ENCODE measurements around the gene TMEM191B. TPM values are rescaled to one million over a fixed set of nuclear protein-coding genes. Genes with fewer than 3 reads are reported as not detected.
A peak's percentile ranks its signal among the peaks of the same experiment; 100 is the strongest.
"Not testable (repeated sequence)": the region's sequence is repeated elsewhere in the genome, so short reads cannot be mapped to it uniquely, and the experiment has no call there.

TMEM191B gene
- 1 to 10 TPM in 4 of 9 donors, under 1 TPM in 2, not detected in 3; 0.66 to 2.1 (median 1.1) TPM for total RNA-seq
- polyA plus RNA-seq, result under 1 TPM in 1 of 2 donors, not detected in 1; 0.65 TPM
- long read RNA-seq, donor 1, partial matches to known transcripts, result 4 of 4 reads
- long read RNA-seq, donor 1, other reads (novel, unspliced or antisense), result 0 of 4 reads
- long read RNA-seq, donor 2, result 0 reads
- long read RNA-seq, donor 3, result 0 reads

GRCh38 chr22:18527752-18528596 is at the start of gene TMEM191B:
TSS of gene TMEM191B (plus strand) at chr22:18527802. CDS start at chr22:18527981, 179 bp downstream.
- peak in 3 of 4 donors; percentile 5 to 28 (median 10) for ATAC-seq
- H3K9me3 ChIP-seq; DNase-seq; H3K27me3 ChIP-seq; H3K36me3 ChIP-seq; intact Hi-C loops (cut with DNase I); H3K4me1 ChIP-seq: not testable (repeated sequence)
- WGBS, 4 donors, result no CpG with 5 or more reads among the region's 65 CpGs
- Histone ChIP-seq H3K4me3 (peak within 1 kb of the TSS in 6 of 12 donors; percentile 32 to 48 (median 42)), H3K27ac (peak within 1 kb of the TSS in 1 of 12 donors; percentile 47)

DNA sequence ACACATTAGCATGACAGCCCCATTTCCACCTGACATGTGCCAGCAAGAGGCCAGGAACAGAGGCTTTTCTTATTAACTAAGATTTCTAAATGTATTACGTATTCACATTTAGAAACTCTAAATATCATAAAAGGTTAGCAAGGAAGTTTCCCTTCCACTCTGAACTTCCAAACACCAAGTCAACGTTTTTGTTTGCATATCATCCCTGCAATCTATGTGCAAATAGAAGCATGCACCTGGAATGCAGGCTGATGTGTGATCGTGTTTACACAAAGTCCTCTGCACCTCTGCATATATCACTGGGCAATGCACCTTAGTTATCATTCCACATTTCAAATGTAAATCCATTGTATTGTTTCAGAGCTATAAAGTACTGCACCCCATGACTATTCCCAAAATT is 31.4 kb upstream of the TMEM191B start:
- WGBS, 4 donors, result no CpG with 5 or more reads among the region's 3 CpGs
- H3K4me3 ChIP-seq; H3K4me1 ChIP-seq; DNase-seq; H3K36me3 ChIP-seq; H3K9me3 ChIP-seq; ATAC-seq; intact Hi-C loops (cut with DNase I); H3K27ac ChIP-seq; H3K27me3 ChIP-seq: not testable (repeated sequence)

DNA sequence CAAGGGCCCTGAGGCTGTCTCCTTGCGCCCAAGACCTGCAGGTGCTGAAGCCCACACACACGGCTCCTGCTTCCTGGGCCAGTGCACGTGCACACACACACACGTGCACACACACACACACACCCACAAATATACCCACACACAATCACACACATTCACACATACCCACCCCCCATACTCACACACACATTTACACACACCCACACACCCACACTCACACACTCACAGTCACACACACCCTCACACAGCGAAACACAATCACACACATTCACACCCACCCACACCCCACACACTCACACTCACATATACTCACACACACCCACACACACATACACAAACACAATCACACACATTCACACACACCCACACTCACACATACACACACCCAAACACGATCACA is 16.3 kb upstream of the TMEM191B start:
- H3K4me1 ChIP-seq; H3K36me3 ChIP-seq; H3K27me3 ChIP-seq; H3K9me3 ChIP-seq; H3K27ac ChIP-seq; ATAC-seq; DNase-seq; intact Hi-C loops (cut with DNase I); H3K4me3 ChIP-seq: not testable (repeated sequence)
- WGBS, 4 donors, result 82 to 95% methylated on average over 5 to 6 of the region's 6 CpGs; no CpG with 5 or more reads in 2 of the 4 donors

GRCh38 chr22:18512378-18512777 is 15.2 kb upstream of the TMEM191B start:
- ATAC-seq; intact Hi-C loops (cut with DNase I); H3K27me3 ChIP-seq; H3K36me3 ChIP-seq; DNase-seq; H3K27ac ChIP-seq; H3K4me3 ChIP-seq; H3K9me3 ChIP-seq; H3K4me1 ChIP-seq: not testable (repeated sequence)
- 39 to 68% (median 47%) methylated on average over 4 to 6 of the region's 10 CpGs for WGBS, 4 donors

DNA sequence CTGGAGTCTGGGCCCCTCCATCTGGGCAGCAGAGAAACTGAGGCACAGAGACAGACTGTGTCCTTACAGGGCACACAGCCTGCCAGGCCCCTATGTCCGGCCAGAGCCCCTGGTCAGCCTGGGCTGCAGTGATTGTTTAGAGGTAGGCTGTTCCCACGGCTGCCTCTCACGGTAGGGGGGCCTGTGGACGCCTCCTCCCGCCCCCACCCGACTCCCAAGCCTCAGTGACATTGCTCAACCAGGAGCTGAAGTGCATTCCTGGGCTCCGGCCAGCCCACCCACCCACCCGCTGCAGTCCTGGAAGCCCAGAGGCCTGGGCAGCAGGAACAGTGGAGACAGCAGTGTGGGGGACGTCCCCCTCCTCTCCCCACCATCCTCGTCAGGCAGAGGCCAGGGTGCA is 14.1 kb upstream of the TMEM191B start:
- DNase-seq; intact Hi-C loops (cut with DNase I); H3K9me3 ChIP-seq; ATAC-seq; H3K36me3 ChIP-seq; H3K27ac ChIP-seq; H3K4me3 ChIP-seq; H3K4me1 ChIP-seq; H3K27me3 ChIP-seq: not testable (repeated sequence)
- 67 to 76% methylated on average over 3 to 5 of the region's 10 CpGs; no CpG with 5 or more reads in 2 of the 4 donors for WGBS, 4 donors

- intact Hi-C loops (cut with DNase I); H3K27me3 ChIP-seq: not testable (repeated sequence)
- WGBS, 4 donors, result 0% methylated on average over 1 of the region's 5 CpGs; no CpG with 5 or more reads in 3 of the 4 donors
These were observed 9.5 kb upstream of the TMEM191B start, which contains the start of gene GGTLC3 for GRCh38 chr22:18518061-18518460. TSS of gene GGTLC3 (minus strand) at chr22:18518161. CDS start at chr22:18517897, 264 bp downstream.

DNA sequence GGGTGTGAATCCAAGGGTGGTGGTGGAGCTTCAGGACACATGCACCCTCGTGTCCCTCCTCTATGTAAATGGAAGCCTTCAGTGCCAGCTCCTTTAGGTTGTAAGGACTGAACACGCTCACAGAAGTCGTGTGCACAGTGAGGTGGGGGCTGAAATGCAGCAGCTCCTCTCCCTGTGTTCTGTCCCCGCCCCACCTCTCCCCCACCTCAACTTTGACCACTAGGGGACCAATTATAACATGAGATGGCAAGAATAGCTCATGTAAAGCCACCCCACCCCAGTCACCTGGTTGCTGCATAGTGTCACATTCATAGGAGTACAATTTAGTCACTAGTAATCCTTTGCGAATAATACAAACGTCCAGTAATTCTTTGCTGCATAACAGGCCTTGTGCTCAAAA is 4.8 kb upstream of the TMEM191B start:
- H3K4me1 ChIP-seq; H3K9me3 ChIP-seq; DNase-seq; H3K27ac ChIP-seq; H3K36me3 ChIP-seq; intact Hi-C loops (cut with DNase I); H3K27me3 ChIP-seq; H3K4me3 ChIP-seq; ATAC-seq: not testable (repeated sequence)
- no CpG with 5 or more reads among the region's 6 CpGs for WGBS, 4 donors

More at GRCh38 chr22:18518061-18518460, 9.5 kb upstream of the TMEM191B start, which contains the start of gene GGTLC3:
- not testable (repeated sequence) for DNase-seq, H3K36me3 ChIP-seq, H3K9me3 ChIP-seq, H3K27ac ChIP-seq, H3K4me1 ChIP-seq, ATAC-seq, H3K4me3 ChIP-seq

DNA sequence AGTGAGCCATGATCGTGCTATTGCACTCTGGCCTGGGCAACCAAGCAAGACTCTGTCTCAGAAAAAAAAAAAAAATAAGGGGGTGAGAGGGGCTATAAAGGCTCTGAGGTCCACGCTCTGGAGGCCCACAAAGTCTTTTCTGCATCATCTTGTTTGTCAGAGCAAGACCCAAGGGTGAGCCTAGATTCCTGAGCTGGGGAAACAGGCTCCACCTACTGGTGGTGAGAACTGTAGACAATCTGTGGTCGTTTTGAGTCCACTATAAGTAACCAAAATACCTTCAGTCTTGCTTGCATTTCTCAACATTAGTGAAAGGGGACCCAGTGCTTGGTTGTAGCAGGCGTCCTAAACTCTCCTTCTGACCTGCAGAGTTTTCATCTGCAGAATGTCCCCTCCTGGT is 4.3 kb upstream of the TMEM191B start:
- peak in 2 of 4 donors; percentile 32 to 48 for ATAC-seq
- H3K36me3 ChIP-seq; H3K9me3 ChIP-seq; H3K27ac ChIP-seq; DNase-seq; H3K4me1 ChIP-seq; intact Hi-C loops (cut with DNase I); H3K27me3 ChIP-seq; H3K4me3 ChIP-seq: not testable (repeated sequence)
- WGBS, 4 donors, result no CpG with 5 or more reads among the region's 4 CpGs

GRCh38 chr22:18528597-18529415 is 1.2 kb downstream of the TMEM191B start:
- intact Hi-C loops (cut with DNase I); H3K36me3 ChIP-seq; H3K4me1 ChIP-seq; H3K27me3 ChIP-seq; H3K9me3 ChIP-seq: not testable (repeated sequence)
- peak; percentile 65 to 92 (median 76) for DNase-seq
- peak; percentile 96 to 99 (median 96) for ATAC-seq
- WGBS, 4 donors, result 1 to 2% methylated on average over 24 to 27 of the region's 66 CpGs; no CpG with 5 or more reads in 2 of the 4 donors
- H3K27ac ChIP-seq, result peak overlapping the region in 2 of 12 donors; percentile 34 to 47
- peak overlapping the region in 6 of 12 donors; percentile 32 to 48 (median 42) for H3K4me3 ChIP-seq

GRCh38 chr22:18529416-18530145 is 2.0 kb downstream of the TMEM191B start:
- 2 to 14% methylated on average over 8 to 10 of the region's 57 CpGs; no CpG with 5 or more reads in 2 of the 4 donors for WGBS, 4 donors
- DNase-seq; H3K36me3 ChIP-seq; H3K27ac ChIP-seq; H3K27me3 ChIP-seq; H3K4me3 ChIP-seq; H3K9me3 ChIP-seq; H3K4me1 ChIP-seq; intact Hi-C loops (cut with DNase I): not testable (repeated sequence)
- ATAC-seq, result peak in 3 of 4 donors; percentile 24 to 41 (median 28)
